Neural progenitor cell (in vitro differentiated cells): Measurements from ENCODE around the gene ADCY2. TPM values are rescaled to one million over a fixed set of nuclear protein-coding genes. Genes with fewer than 3 reads are reported as not detected.

Source experiments
- DNase-seq: peaks from one replicate; pipeline ENCODE4 v3.0.0-alpha.2; 2016; ENCODE audit warnings: low spot score
- H2AFZ ChIP-seq: fragments of 200-600 bp; sonication (generic); replicated peaks from 2 replicates; pipeline ENCODE4 v1.6.1; 2016; ENCODE audit warnings: antibody characterized with exemption
- H3F3A ChIP-seq: fragments of 200-600 bp; sonication (generic); 2 replicates; pipeline ENCODE4 v1.6.1; 2016; ENCODE audit warnings: antibody characterized with exemption, low read depth
- H3K27ac ChIP-seq: fragments of 200-600 bp; sonication (generic); 2 replicates; pipeline ENCODE4 v1.5.1; 2016; ENCODE audit warnings: mild to moderate bottlenecking
- H3K27me3 ChIP-seq: fragments of 200-600 bp; sonication (generic); 2 replicates; pipeline ENCODE4 v1.6.1; 2016; ENCODE audit warnings: mild to moderate bottlenecking, moderate library complexity
- H3K36me3 ChIP-seq: fragments of 200-600 bp; sonication (generic); 2 replicates; pipeline ENCODE4 v1.5.1; 2016
- H3K4me1 ChIP-seq: fragments of 200-600 bp; sonication (generic); 2 replicates; pipeline ENCODE4 v1.6.1; 2016; ENCODE audit warnings: mixed run types
- H3K4me2 ChIP-seq: fragments of 200-600 bp; sonication (generic); 2 replicates; pipeline ENCODE4 v1.6.1; 2016
- H3K4me3 ChIP-seq: fragments of 200-600 bp; sonication (generic); 2 replicates; pipeline ENCODE4 v1.5.1; 2016
- H3K79me2 ChIP-seq: fragments of 200-600 bp; sonication (generic); 2 replicates; pipeline ENCODE4 v1.6.1; 2016; ENCODE audit warnings: low read depth
- H3K9ac ChIP-seq: fragments of 200-600 bp; sonication (generic); 2 replicates; pipeline ENCODE4 v1.6.1; 2016
- H3K9me3 ChIP-seq: fragments of 200-600 bp; sonication (generic); 2 replicates; pipeline ENCODE4 v1.5.1; 2016; ENCODE audit warnings: low read depth
- H4K20me1 ChIP-seq: fragments of 200-600 bp; sonication (generic); 2 replicates; pipeline ENCODE4 v1.6.1; 2016; ENCODE audit warnings: low read depth
- H3K27ac Mint-ChIP-seq: 3 replicates; pipeline ENCODE4 v1.8.0; 2021; ENCODE audit warnings: mixed read lengths
- H3K27me3 Mint-ChIP-seq: 2 replicates; pipeline ENCODE4 v1.8.0; 2022; ENCODE audit warnings: low read depth, mild to moderate bottlenecking, inconsistent platforms, moderate library complexity, mixed read lengths; ENCODE audit not compliant: insufficient read depth
- H3K36me3 Mint-ChIP-seq: 3 replicates; pipeline ENCODE4 v1.8.0; 2021; ENCODE audit warnings: mixed read lengths
- H3K4me1 Mint-ChIP-seq: 3 replicates; pipeline ENCODE4 v1.8.0; 2021; ENCODE audit warnings: mixed read lengths
- H3K4me3 Mint-ChIP-seq: 3 replicates; pipeline ENCODE4 v1.8.0; 2021; ENCODE audit warnings: mild to moderate bottlenecking, moderate library complexity, mixed read lengths
- H3K9me3 Mint-ChIP-seq: 3 replicates; pipeline ENCODE4 v1.8.0; 2020; ENCODE audit warnings: mixed read lengths
- CTCF ChIP-seq: fragments of 200-600 bp; sonication (generic); IDR thresholded peaks from 2 replicates; pipeline ENCODE4 v1.5.1; 2017; ENCODE audit warnings: antibody characterized with exemption, mild to moderate bottlenecking
- EZH2 ChIP-seq: fragments of 200-600 bp; sonication (generic); IDR thresholded peaks from 2 replicates; pipeline ENCODE4 v1.6.1; 2017; ENCODE audit warnings: antibody characterized with exemption, mild to moderate bottlenecking, moderate library complexity
- EZH2phosphoT487 ChIP-seq: fragments of 200-600 bp; sonication (generic); IDR thresholded peaks from 2 replicates; pipeline ENCODE4 v1.6.1; 2017; ENCODE audit warnings: antibody characterized with exemption
- total RNA-seq: library from RNA; depleted of rRNA; stranded (reverse); fragments of >200 nt; gene quantifications from 2 replicates; pipeline ENCODE4 v1.2.3, GENCODE V29; 2015; ENCODE audit warnings: low replicate concordance

ADCY2 gene
- total RNA-seq, 1 donor from 2014 or later: 1.2 TPM

- TF ChIP-seq EZH2phosphoT487 (no peak), EZH2 (no peak), CTCF (no peak)
- peaks cover 6% of the 10 kb centered on the region for H3K36me3 Mint-ChIP-seq
- H3K9me3 Mint-ChIP-seq: peaks cover 14% of the 10 kb centered on the region
- Histone ChIP-seq H3K79me2 (no peaks in the 10 kb centered on the region), H3K36me3 (peaks cover 12% of the 10 kb centered on the region), H2AFZ (no peak overlapping the region), H3K4me2 (no peak overlapping the region), H3F3A (peaks cover 7% of the 10 kb centered on the region), H3K27me3 (no peaks in the 10 kb centered on the region), H3K9me3 (peaks cover 7% of the 10 kb centered on the region), H3K27ac (no peak overlapping the region), H3K4me3 (no peak overlapping the region), H3K9ac (no peak overlapping the region), H4K20me1 (no peaks in the 10 kb centered on the region), H3K4me1 (peaks cover 7% of the 10 kb centered on the region)
- H3K4me1 Mint-ChIP-seq: peaks cover 4% of the 10 kb centered on the region
- H3K4me3 Mint-ChIP-seq: no peak overlapping the region
- H3K27me3 Mint-ChIP-seq: no peaks in the 10 kb centered on the region
- H3K27ac Mint-ChIP-seq: no peak overlapping the region
- DNase-seq: no peak
These were observed 72.8 kb downstream of the ADCY2 start for GRCh38 chr5:7468742-7469141.

GRCh38 chr5:7471710-7472109 is 75.8 kb downstream of the ADCY2 start:
- peaks cover 14% of the 10 kb centered on the region for H3K4me1 ChIP-seq
- no peak overlapping the region for H3K27ac Mint-ChIP-seq
- H3K36me3 Mint-ChIP-seq: peaks cover 6% of the 10 kb centered on the region
- no peak overlapping the region for H3K4me3 Mint-ChIP-seq
- no peak for DNase-seq
- H3K4me1 Mint-ChIP-seq: peaks cover 5% of the 10 kb centered on the region
- peaks cover 7% of the 10 kb centered on the region for H3K9me3 ChIP-seq
- H3K27ac ChIP-seq: no peak overlapping the region
- H3K4me2 ChIP-seq: no peak overlapping the region
- H3K36me3 ChIP-seq: peaks cover 12% of the 10 kb centered on the region
- TF ChIP-seq EZH2 (no peak), EZH2phosphoT487 (no peak), CTCF (no peak)
- H3K27me3 ChIP-seq: no peaks in the 10 kb centered on the region
- H3K9me3 Mint-ChIP-seq: peaks cover 16% of the 10 kb centered on the region
- no peaks in the 10 kb centered on the region for H3K27me3 Mint-ChIP-seq
- no peak overlapping the region for H2AFZ ChIP-seq
- H4K20me1 ChIP-seq: no peaks in the 10 kb centered on the region
- no peak overlapping the region for H3K4me3 ChIP-seq
- H3K79me2 ChIP-seq: no peaks in the 10 kb centered on the region
- no peak overlapping the region for H3K9ac ChIP-seq
- peaks cover 12% of the 10 kb centered on the region for H3F3A ChIP-seq

- Mint-ChIP-seq H3K4me1 (peaks cover 5% of the 10 kb centered on the region), H3K27ac (no peak overlapping the region), H3K4me3 (no peak overlapping the region), H3K27me3 (no peaks in the 10 kb centered on the region), H3K36me3 (peaks cover 6% of the 10 kb centered on the region), H3K9me3 (peaks cover 16% of the 10 kb centered on the region)
- Histone ChIP-seq H3K9ac (no peak overlapping the region), H3K4me3 (no peak overlapping the region), H4K20me1 (no peaks in the 10 kb centered on the region), H2AFZ (no peak overlapping the region), H3K79me2 (no peaks in the 10 kb centered on the region), H3K9me3 (peaks cover 7% of the 10 kb centered on the region), H3F3A (peaks cover 12% of the 10 kb centered on the region), H3K27me3 (no peaks in the 10 kb centered on the region), H3K4me1 (peaks cover 14% of the 10 kb centered on the region), H3K27ac (no peak overlapping the region), H3K4me2 (peak overlapping the region; percentile 5), H3K36me3 (peaks cover 12% of the 10 kb centered on the region)
- TF ChIP-seq CTCF (no peak), EZH2phosphoT487 (no peak), EZH2 (no peak)
- no peak for DNase-seq
These were observed 77.2 kb downstream of the ADCY2 start for GRCh38 chr5:7473115-7473514.
